OCI-LY3 (cell line): ENCODE results near the gene SHMT1.
"Not testable (repeated sequence)": the region's sequence is repeated elsewhere in the genome, so short reads cannot be mapped to it uniquely, and the experiment has no call there.

ENCODE experiments used
- H2AFZ ChIP-seq: fragments of 200-600, 300-600 bp; shearing (Covaris generic); 2 replicates; pipeline ENCODE4 v1.6.0; 2014; ENCODE audit warnings: antibody characterized with exemption, low read depth, low read length
- H3K27ac ChIP-seq: fragments of 200-600, 300-600 bp; sonication (generic); 2 replicates; pipeline ENCODE4 v1.5.1; 2014; ENCODE audit warnings: mild to moderate bottlenecking, low read length, moderate library complexity, mixed read lengths
- H3K27me3 ChIP-seq: fragments of 200-600, 300-600 bp; sonication (generic); 2 replicates; pipeline ENCODE4 v1.6.1; 2014; ENCODE audit warnings: low read depth, low read length, mixed read lengths
- H3K36me3 ChIP-seq: fragments of 200-600, 300-600 bp; sonication (generic); replicated peaks from 2 replicates; pipeline ENCODE3; 2014; ENCODE audit warnings: low read depth, low read length, mixed read lengths
- H3K4me1 ChIP-seq: fragments of 300-600, 200-600 bp; sonication (generic); 2 replicates; pipeline ENCODE4 v1.6.1; 2014; ENCODE audit warnings: low read length, mixed read lengths
- H3K4me2 ChIP-seq: fragments of 200-600, 300-600 bp; sonication (generic); 2 replicates; pipeline ENCODE4 v1.6.1; 2014; ENCODE audit warnings: low read length, mixed read lengths
- H3K4me3 ChIP-seq: fragments of 300-600, 200-600 bp; sonication (generic); 2 replicates; pipeline ENCODE4 v1.5.1; 2014; ENCODE audit warnings: antibody characterized with exemption, mild to moderate bottlenecking, low read length, moderate library complexity
- H3K79me2 ChIP-seq: fragments of 300-600, 200-600 bp; shearing (Covaris generic); 2 replicates; pipeline ENCODE4 v1.6.1; 2014; ENCODE audit warnings: mild to moderate bottlenecking, low read length, mixed read lengths
- H3K9ac ChIP-seq: fragments of 300-600, 200-600 bp; shearing (Covaris generic); 2 replicates; pipeline ENCODE4 v1.6.0; 2014; ENCODE audit warnings: mild to moderate bottlenecking, low read length, moderate library complexity
- H3K9me3 ChIP-seq: fragments of 200-600, 300-600 bp; shearing (Covaris generic); 2 replicates; pipeline ENCODE4 v1.6.1; 2014; ENCODE audit warnings: low read length, mixed read lengths; ENCODE audit not compliant: insufficient read depth
- H4K20me1 ChIP-seq: fragments of 200-600, 300-600 bp; sonication (generic); 2 replicates; pipeline ENCODE4 v1.6.1; 2016; ENCODE audit warnings: low read length, mixed read lengths; ENCODE audit not compliant: insufficient read depth
- EZH2phosphoT487 ChIP-seq: fragments of 200-600 bp; shearing (Covaris generic); IDR thresholded peaks from 2 replicates; pipeline ENCODE4 v1.6.1; 2018; ENCODE audit warnings: antibody characterized with exemption, mixed run types, low read depth

Gene SHMT1

DNA sequence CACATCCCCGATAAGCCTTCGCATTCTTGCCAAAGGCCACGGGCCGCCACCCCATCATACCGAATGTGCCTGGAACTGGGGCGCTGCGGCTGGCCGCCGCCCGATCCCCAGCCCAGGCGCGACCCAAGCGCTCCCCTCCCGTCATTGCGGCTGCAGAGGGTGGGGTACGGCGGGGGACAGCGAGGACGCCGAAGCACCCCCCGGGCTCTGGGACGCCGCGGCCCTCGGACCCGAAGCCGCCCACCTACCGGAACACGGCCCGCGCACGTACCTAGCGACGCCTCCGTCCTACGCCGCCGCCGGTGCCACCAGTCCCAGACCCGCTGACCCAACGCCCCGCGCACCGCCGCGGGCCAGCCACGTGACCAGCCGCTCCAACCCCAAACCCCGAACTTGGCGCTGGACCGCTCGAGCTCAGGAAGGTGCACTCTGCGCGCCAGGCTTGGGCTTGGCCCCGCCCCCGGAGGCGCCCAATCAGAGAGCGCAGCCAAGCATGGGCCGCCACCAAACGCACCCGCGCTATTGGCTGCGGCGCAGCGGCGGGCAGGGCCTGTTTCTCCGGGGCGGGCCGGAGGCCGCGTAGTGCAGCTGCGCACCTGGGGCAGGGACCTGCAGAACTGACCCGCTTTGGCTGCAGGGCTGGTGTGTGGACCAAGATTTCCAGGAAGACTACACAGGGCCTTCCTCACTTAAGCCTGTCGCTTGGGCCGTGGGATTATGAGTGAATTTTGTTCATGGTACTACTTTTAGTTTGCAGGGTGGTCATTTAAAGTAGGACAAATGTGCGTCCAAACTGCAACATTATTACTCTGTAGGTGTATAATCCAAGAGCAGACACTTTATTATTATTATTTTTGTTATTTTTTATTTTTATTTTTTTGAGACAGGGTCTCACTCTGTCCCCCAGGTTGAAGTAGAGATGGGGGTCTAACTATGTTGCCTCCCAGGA lies at the start of gene SHMT1:
Gene SHMT1 (minus strand): TSS at position 450 of the 949 bp plus-strand sequence. CDS start 7,569 bp downstream, outside the sequence.
- peak within 1 kb of the TSS; percentile 63 for H3K4me2 ChIP-seq
- no peaks in the 10 kb centered on the region for H3K4me1 ChIP-seq
- peak within 1 kb of the TSS; percentile 67 for H3K9ac ChIP-seq
- no peak for TF ChIP-seq EZH2phosphoT487
- H3K79me2 ChIP-seq: no peaks in the 10 kb centered on the region
- no peaks in the 10 kb centered on the region for H3K9me3 ChIP-seq
- no peak within 1 kb of the TSS; the same call in 1 of the 2 replicates for H2AFZ ChIP-seq
- H3K4me3 ChIP-seq: peak within 1 kb of the TSS; percentile 86
- H4K20me1 ChIP-seq: no peaks in the 10 kb centered on the region
- no peaks in the 10 kb centered on the region for H3K27me3 ChIP-seq
- no peak within 1 kb of the TSS for H3K27ac ChIP-seq
- H3K36me3 ChIP-seq: no peaks in the 10 kb centered on the region

GRCh38 chr17:18412001-18412538 lies 48.7 kb upstream of the SHMT1 start:
- not testable (repeated sequence) for H3K27me3 ChIP-seq, H3K4me1 ChIP-seq, H2AFZ ChIP-seq, H4K20me1 ChIP-seq, H3K36me3 ChIP-seq, H3K27ac ChIP-seq, H3K79me2 ChIP-seq, H3K9me3 ChIP-seq, H3K4me2 ChIP-seq
- Histone ChIP-seq H3K9ac (0 out of 2 replicates have a peak overlapping the region, but pooled peaks have one; percentile 32), H3K4me3 (0 out of 2 replicates have a peak overlapping the region, but pooled peaks have one; percentile 61)

DNA sequence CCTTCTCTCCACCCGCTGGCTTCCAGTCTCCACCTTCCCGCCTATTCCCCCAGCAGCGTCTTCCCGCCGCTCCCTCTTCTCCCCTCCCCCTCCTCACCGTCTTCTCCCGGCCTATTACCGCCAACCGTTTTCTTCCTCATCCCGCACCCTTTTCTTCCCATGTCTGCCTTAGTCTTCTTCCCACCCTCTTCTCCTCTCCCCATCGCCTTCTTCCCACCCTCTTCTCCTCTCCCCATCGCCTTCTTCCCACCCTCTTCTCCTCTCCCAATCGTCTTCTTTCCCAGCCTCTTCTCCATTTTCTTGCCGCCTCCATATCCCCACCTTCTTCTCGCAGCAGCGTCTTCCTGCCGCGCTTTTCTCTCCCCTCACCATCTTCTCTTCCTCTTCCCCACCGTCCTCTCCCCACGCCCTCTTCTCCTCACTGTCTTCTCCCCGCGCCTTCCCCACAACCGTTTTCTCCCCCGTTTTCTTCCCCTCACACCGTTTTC lies 48.1 kb upstream of the SHMT1 start:
- not testable (repeated sequence) for H3K79me2 ChIP-seq, H4K20me1 ChIP-seq, H3K27me3 ChIP-seq, H3K36me3 ChIP-seq, H3K4me1 ChIP-seq, H3K4me2 ChIP-seq, H3K27ac ChIP-seq, H2AFZ ChIP-seq, H3K9me3 ChIP-seq
- Histone ChIP-seq H3K4me3 (peak overlapping the region; percentile 61), H3K9ac (peak overlapping the region; percentile 32; the same call in 1 of the 2 replicates)

GRCh38 chr17:18410736-18411135 lies 47.4 kb upstream of the SHMT1 start:
- H2AFZ ChIP-seq, H3K9me3 ChIP-seq, H3K27ac ChIP-seq, H3K79me2 ChIP-seq, H3K9ac ChIP-seq, H4K20me1 ChIP-seq, H3K4me1 ChIP-seq, H3K36me3 ChIP-seq, H3K27me3 ChIP-seq, H3K4me2 ChIP-seq: not testable (repeated sequence)
- peak overlapping the region; percentile 61; the same call in 1 of the 2 replicates for H3K4me3 ChIP-seq

DNA sequence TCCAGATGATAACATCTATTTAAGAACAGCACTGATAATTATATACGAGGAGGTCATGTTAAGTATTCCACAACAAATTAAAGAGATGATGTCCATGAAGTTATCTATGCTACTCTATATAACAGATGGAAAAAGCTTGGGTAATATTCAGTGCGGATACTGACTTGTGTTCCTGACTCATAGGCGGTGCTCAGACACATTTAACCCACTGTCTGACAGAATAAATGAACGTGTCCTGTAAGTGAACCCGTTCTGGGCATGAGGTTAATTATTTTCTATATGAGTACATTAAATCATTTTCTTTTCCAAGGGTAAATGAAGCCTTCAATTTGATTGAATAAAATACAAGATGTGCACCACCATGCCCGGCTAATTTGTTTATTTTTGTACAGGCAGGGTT lies 46.0 kb upstream of the SHMT1 start:
- not testable (repeated sequence) for H3K27ac ChIP-seq, H2AFZ ChIP-seq, H3K4me3 ChIP-seq, H3K4me2 ChIP-seq, H3K27me3 ChIP-seq, H3K4me1 ChIP-seq, H3K36me3 ChIP-seq, H3K9ac ChIP-seq, H3K9me3 ChIP-seq, H4K20me1 ChIP-seq, H3K79me2 ChIP-seq

DNA sequence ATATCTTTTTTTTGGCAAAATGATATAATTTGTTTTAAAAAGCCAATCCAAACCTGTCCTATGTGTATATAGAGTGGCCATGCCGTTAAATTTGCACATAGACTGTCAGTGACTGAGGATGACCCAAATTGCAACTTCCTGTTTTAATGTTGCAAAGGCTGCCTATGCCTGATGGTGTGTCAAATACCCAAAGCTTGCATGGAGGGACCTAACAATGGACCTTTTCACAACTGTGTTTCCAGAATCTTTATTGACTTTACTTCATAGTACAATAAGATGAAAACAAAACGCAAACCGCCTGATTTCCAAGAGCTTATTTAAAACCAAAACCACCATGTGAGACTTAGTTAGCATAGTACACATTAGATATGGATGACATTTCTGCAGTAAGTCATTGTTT lies 45.6 kb upstream of the SHMT1 start:
- not testable (repeated sequence) for H3K27me3 ChIP-seq, H3K9me3 ChIP-seq, H3K4me1 ChIP-seq, H4K20me1 ChIP-seq, H3K79me2 ChIP-seq, H3K9ac ChIP-seq, H3K36me3 ChIP-seq, H3K27ac ChIP-seq, H3K4me3 ChIP-seq, H3K4me2 ChIP-seq, H2AFZ ChIP-seq

GRCh38 chr17:18403604-18404003 lies 40.3 kb upstream of the SHMT1 start:
- not testable (repeated sequence) for H3K27ac ChIP-seq, H3K4me3 ChIP-seq, H3K9ac ChIP-seq, H3K4me2 ChIP-seq, H3K36me3 ChIP-seq, H4K20me1 ChIP-seq, H3K79me2 ChIP-seq, H3K9me3 ChIP-seq, H3K4me1 ChIP-seq, H2AFZ ChIP-seq, H3K27me3 ChIP-seq

- not testable (repeated sequence) for H3K4me2 ChIP-seq, H3K4me3 ChIP-seq, H3K79me2 ChIP-seq, H3K4me1 ChIP-seq, H3K9ac ChIP-seq, H3K9me3 ChIP-seq, H3K36me3 ChIP-seq, H2AFZ ChIP-seq, H3K27me3 ChIP-seq, H3K27ac ChIP-seq, H4K20me1 ChIP-seq
Measured at GRCh38 chr17:18403166-18403565, 39.8 kb upstream of the SHMT1 start.

- H4K20me1 ChIP-seq, H3K27ac ChIP-seq, H3K4me2 ChIP-seq, H3K27me3 ChIP-seq, H3K9ac ChIP-seq, H3K4me3 ChIP-seq, H3K4me1 ChIP-seq, H3K79me2 ChIP-seq, H3K36me3 ChIP-seq, H3K9me3 ChIP-seq, H2AFZ ChIP-seq: not testable (repeated sequence)
Measured at GRCh38 chr17:18401872-18402590, 38.7 kb upstream of the SHMT1 start.
